ENCODE results near the gene LRP8.

The LRP8 gene

GRCh38 chr1:53349369-53349835, 21.5 kb upstream of the LRP8 start:
- H3K27ac ChIP-seq = no peak overlapping the region
- no peak for TF ChIP-seq CTCF (conservative IDR thresholded peaks at IDR 0.05)

DNA sequence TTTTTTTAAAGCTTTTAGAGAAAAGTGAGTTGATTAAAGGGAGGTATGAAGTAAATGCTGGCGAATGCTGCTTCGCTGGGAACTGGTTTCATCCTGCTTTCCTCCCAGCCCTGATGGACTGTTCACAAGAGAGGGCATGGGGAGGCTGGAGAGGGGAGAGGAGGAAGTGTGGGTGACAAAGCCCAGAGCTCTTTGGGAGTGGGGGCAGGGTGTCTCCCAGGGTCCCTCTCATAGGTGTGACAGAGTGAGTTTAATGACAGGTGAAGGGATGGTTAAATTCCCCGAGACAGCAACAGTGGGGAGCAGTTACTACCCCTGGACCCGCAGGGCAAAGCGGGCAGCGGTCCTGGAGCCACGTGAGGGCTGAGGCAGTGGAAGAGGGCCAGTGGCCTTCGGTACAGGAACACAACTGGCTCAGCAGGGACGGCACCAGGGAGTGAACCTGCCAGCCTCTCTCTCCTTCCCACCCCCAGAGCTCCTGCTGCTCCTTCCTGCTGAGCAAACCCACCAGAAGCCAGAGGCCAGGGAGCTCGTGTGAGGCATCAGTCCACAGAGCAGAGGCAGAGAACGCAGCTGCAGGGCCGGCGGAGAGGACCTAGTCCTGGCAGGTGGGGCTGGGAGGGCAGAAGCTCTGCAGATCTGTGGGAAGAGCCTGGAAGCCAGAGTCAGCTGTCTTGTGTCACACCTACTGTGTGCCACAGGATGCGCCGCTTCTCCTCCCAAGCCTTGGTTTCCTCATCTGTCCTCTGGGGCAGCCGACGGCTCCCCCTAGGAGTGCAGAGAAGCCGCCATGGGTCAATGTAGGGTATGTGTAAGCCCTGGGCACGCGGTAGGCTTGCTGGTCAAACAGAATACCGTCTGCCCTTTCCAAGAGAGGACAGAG, 20.9 kb upstream of the LRP8 start:
- no peak overlapping the region for H3K27ac ChIP-seq
- no peak for TF ChIP-seq CTCF (conservative IDR thresholded peaks at IDR 0.05)

DNA sequence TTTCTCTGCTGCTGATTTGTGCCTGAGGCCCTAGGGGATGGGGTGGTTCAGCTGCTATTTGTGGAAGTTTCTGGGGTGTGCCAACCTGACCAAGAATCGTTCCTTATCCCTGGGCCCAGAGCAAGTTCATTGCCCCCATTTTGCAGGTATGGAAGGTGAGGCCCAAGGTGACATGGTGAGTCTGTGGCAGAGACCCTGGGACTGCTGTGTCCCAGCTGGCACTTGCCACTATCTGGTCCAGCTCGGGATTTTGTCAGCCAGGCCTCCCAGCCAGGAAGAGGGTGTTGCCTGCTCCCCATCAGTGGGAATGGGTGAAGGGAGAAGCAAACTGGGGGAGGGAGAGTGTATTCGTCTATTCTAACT, 18.9 kb upstream of the LRP8 start:
- no peak overlapping the region for H3K27ac ChIP-seq
- no peak for TF ChIP-seq CTCF (conservative IDR thresholded peaks at IDR 0.05)

DNA sequence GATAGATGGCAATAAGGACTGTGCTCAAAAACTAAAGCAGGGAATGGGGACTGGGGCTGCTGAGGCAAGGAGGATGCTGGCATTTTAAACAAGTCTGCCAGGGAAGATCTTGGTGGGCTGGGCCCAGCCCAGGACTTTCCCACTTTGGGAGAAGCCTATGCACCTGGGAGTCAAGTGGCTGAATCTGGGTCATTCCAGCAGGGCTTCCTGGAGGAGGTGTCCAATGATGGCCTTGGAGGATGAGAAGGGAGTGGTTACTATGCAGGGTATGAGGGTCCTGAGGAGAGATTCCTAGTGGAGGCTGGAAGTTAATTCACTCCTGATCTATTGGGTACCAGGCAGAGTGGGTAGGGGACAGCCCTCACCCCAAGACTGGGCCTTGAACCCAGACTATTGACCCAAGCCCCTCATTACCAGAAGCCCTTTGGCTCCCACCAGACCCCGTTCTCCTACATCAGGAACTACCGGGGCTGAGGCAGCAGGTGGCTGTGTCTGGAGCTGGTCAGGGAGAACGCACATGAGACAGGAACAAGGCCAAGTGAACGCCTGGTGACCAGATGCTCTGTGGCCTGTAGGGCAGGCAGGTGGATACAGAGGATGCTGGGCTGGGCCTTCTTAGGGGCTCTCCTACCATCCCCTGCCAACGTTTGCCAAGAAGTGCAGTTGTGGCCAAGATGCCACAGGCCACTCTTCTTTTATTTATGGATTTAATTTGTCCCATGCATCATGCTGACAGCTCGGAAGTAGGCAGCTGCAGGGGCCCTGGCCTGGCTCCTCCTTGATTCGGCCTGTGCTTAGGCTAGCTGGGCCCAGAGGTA, 18.3 kb upstream of the LRP8 start:
- no peak for TF ChIP-seq CTCF (conservative IDR thresholded peaks at IDR 0.05)
- no peak overlapping the region for H3K27ac ChIP-seq

- H3K27ac ChIP-seq = no peak overlapping the region
- TF ChIP-seq CTCF (conservative IDR thresholded peaks at IDR 0.05) = no peak
Observed at GRCh38 chr1:53344921-53345838, 17.3 kb upstream of the LRP8 start.

DNA sequence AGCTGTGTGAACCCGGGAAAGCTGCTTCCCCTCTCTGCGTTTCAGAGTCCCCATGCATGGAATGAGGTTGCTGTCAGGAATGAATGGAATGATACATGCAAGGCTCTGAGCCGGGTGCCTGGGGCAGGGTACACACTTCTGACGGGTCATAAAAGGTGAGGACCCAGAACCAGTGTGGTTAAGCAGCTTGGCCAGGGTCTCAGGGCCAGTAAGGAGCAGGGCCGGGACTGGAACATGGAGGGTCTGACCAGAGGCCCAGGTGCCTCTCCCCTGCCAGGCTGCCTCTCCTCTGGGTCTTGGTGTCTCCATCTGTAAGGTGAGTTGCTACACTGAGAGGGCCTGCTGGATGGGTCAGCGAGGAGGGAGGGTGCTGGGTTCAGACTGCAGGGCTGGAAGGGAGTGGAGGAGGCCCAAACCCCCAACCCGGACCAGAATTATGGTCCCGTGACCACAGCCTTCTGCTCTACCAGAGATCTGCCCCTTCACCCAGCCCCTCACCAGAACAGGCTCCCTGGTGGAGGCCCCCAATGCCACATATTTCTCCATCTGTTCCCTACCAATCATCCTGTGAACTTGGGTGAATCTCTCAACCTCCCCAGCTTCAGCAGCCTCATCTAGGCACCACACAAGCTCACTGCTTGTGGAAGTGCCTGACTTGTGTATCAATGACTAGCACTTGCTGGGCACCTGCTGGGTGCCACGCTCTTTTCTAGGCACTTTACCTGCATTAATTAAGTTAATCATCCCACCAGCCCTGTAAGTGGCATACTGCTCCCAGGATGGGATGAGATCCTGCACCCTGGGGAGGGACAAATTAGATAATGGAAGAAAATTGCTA, 16.2 kb upstream of the LRP8 start:
- H3K27ac ChIP-seq = no peak overlapping the region
- TF ChIP-seq CTCF (conservative IDR thresholded peaks at IDR 0.05) = no peak

Data from VCaP (cell line).